Measurements from ENCODE around the gene DENND10. TPM values are rescaled to one million over a fixed set of nuclear protein-coding genes. Genes with fewer than 3 reads are reported as not detected.

The DENND10 gene
- total and polyA plus RNA-seq, 2 donors (not counting 3 experiments of a cell fraction or from before 2014, with no cell fraction given), result 39.1 to 50.1 TPM

- Histone ChIP-seq H4K20me1 (replicated peaks; ENCODE audit: control insufficient read depth, extremely low read depth, insufficient read depth, low read length) (no peaks in the 10 kb centered on the region), H2AFZ (ENCODE audit: low read depth, low read length) (no peak overlapping the region), H3K9me3 (replicated peaks; ENCODE audit: control insufficient read depth, insufficient read depth, low read length) (no peaks in the 10 kb centered on the region), H3K27ac (ENCODE audit: insufficient read depth, low read depth, low read length) (no peak overlapping the region), H3K27me3 (ENCODE audit: control insufficient read depth in 2 of 2, insufficient read depth in 2 of 2, low read length in 2 of 2) (no peaks in the 10 kb centered on the region), H3K79me2 (ENCODE audit: control insufficient read depth, insufficient read depth, low read length) (no peaks in the 10 kb centered on the region), H3K9ac (replicated peaks; ENCODE audit: extremely low read depth, insufficient read depth, low read length) (no peak overlapping the region), H3K4me3 (replicated peaks in 1 of 3; ENCODE audit: insufficient read depth in 1 of 3, low read depth in 1 of 3, low read length in 3 of 3) (no peak overlapping the region), H3K36me3 (ENCODE audit: control insufficient read depth in 2 of 2, extremely low read depth in 1 of 2, insufficient read depth in 2 of 2, low read length in 2 of 2) (peaks cover 9 to 16% of the 10 kb centered on the region in 2 experiments), H3K4me1 (ENCODE audit: control insufficient read depth, extremely low read depth, insufficient read depth, low read length) (no peaks in the 10 kb centered on the region), H3K4me2 (ENCODE audit: insufficient read depth, low read length) (no peak overlapping the region), H3K9me1 (replicated peaks; ENCODE audit: control insufficient read depth, extremely low read depth, insufficient read depth, low read length) (no peaks in the 10 kb centered on the region)
- FAIRE-seq (peak; percentile 26), DNase-seq (ENCODE audit: low read depth, low spot score) (no peak)
- BruUV-seq (replicated peaks), result no TSS peak
- intact Hi-C loops (cut with micrococcal nuclease) (no loop called here), dilution Hi-C loops (cut with MboI; ENCODE audit: extremely low pct_ligation_motif_present, low sequenced_read_pairs) (no loop called here)
- TF ChIP-seq EZH2 (IDR thresholded peaks at IDR 0.05; ENCODE audit: borderline replicate concordance, low read depth, low read length, severe bottlenecking), result no peak
- no peak for TF ChIP-seq MAX (IDR thresholded peaks at IDR 0.05; ENCODE audit: insufficient read depth, insufficient read length)
- no peak for TF ChIP-seq GATA2 (IDR thresholded peaks at IDR 0.05; ENCODE audit: insufficient read depth, insufficient read length, low read depth, low read length)
- no peak for TF ChIP-seq JUN (IDR thresholded peaks at IDR 0.05; ENCODE audit: borderline replicate concordance, insufficient read depth, insufficient read length, low read depth)
- TF ChIP-seq FOS (IDR thresholded peaks at IDR 0.05; ENCODE audit: borderline replicate concordance, insufficient read depth, low read length), result no peak
- TF ChIP-seq POLR2A (IDR thresholded peaks at IDR 0.05; ENCODE audit: low read depth, low read length), result no peak
- TF ChIP-seq POLR2AphosphoS5 (IDR thresholded peaks at IDR 0.05; ENCODE audit: insufficient read depth, low read depth, low read length), result no peak
- TF ChIP-seq, protein P1, sequence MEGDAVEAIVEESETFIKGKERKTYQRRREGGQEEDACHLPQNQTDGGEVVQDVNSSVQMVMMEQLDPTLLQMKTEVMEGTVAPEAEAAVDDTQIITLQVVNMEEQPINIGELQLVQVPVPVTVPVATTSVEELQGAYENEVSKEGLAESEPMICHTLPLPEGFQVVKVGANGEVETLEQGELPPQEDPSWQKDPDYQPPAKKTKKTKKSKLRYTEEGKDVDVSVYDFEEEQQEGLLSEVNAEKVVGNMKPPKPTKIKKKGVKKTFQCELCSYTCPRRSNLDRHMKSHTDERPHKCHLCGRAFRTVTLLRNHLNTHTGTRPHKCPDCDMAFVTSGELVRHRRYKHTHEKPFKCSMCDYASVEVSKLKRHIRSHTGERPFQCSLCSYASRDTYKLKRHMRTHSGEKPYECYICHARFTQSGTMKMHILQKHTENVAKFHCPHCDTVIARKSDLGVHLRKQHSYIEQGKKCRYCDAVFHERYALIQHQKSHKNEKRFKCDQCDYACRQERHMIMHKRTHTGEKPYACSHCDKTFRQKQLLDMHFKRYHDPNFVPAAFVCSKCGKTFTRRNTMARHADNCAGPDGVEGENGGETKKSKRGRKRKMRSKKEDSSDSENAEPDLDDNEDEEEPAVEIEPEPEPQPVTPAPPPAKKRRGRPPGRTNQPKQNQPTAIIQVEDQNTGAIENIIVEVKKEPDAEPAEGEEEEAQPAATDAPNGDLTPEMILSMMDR (IDR thresholded peaks at IDR 0.05; ENCODE audit: extremely low read depth in 1 of 2, insufficient read depth in 1 of 2, low read depth in 1 of 2, low read length in 2 of 2), result no peak
- no peak for TF ChIP-seq MYC (IDR thresholded peaks at IDR 0.05; ENCODE audit: low read depth, low read length)
- CTCF ChIA-PET, result no interaction called here
- POLR2A ChIA-PET, result no interaction called here
These were observed 16.5 kb downstream of the DENND10 start for GRCh38 chr10:119120413-119120867.
